Activated CD4-positive, alpha-beta T cell treated with anti-CD3 and anti-CD28 coated beads, Interleukin-2, amount 50 U/mL, for 1 hour (primary cell): ENCODE measurements around the gene CFAP221.

Source experiments
- DNase-seq: peaks from one replicate; pipeline ENCODE4 v3.0.0-alpha.2; 2020

The CFAP221 gene

DNA sequence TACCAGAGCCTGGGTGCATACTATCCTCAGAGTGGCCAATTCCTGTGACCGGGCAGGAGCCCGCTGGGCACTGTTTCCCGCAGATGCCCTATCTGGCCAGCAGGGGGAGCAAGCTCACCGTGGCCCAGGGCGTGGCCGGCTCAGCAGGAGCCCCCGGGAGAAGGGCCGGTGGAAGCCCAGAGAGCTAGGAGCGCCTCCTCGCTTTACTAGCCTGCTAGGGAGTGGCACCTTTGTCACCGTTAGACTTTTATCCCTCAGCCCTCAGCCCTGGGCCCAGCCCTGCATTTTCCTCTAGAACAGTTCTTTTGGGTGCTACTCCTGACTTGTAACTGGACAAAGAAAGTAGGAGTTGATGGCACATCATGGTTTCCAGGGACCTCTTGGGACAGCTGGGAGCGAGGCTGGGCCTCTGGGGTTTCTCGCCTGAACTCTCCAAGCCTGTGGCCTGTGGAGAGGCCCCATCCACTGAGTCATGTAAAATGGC lies 158.7 kb downstream of the CFAP221 start:
- DNase-seq: peak; percentile 57

GRCh38 chr2:119703526-119703925 lies 159.3 kb downstream of the CFAP221 start:
- no peak for DNase-seq

DNA sequence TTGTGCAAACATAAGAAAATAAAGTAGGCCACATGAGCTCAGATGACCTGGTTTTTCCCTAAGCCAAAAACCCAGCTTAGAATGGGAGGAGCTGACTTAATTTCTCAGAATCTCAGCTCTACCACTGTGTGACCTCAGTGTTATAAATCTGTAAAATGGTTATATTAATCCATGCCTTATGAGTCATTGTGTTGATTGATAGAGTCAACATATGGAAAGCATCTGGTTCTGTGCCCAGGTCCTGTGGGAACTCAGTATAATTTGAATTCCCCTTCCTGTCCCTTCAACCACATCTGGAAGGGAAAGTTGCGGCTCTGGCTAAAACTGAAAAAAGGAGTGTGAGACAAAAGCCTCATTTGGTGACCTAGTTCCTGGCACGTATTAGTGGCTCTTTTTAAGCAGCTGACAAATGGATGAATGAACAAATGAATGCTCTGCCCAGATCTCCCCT lies 160.4 kb downstream of the CFAP221 start:
- no peak for DNase-seq

DNA sequence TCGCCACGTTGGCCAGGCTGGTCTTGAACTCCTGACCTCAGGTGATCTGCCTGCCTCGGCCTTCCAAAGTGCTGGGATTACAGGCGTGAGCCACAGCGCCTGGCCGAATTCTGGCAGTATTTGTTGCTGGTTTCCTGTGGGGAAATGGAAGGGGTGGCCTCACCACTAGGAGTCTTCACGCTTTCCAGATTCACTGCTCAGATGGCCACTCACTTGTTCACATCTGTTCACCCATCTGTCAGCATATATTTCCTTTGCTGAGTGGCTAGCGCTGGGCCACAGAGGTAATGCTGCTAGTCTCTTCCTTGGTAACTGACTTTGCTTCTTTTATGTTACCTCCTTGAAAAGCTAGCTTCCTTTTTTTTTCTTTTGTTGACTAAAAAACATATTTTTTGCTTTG lies 162.0 kb downstream of the CFAP221 start:
- no peak for DNase-seq
